Liver (tissue), 9 donors: ENCODE data around the gene RAG1. TPM values are rescaled to one million over a fixed set of nuclear protein-coding genes. Genes with fewer than 3 reads are reported as not detected.

Experiments used
- DNase-seq: peaks from one replicate; pipeline ENCODE4 v3.0.0-alpha.2; 2017; ENCODE audit warnings: low spot score
- H3K27ac ChIP-seq, 2 donors: one replicate each; pipeline ENCODE4 v1.7.0; 2013; ENCODE audit warnings: inconsistent platforms in 2 of 2, low read length in 2 of 2, control low read depth in 1 of 2, low read depth in 1 of 2, mild to moderate bottlenecking in 1 of 2
- H3K27me3 ChIP-seq, 4 donors: one replicate each; pipeline versions ENCODE4 v1.6.1 to v1.7.0; 2013; ENCODE audit warnings: low read length in 3 of 4, inconsistent platforms in 1 of 4, mild to moderate bottlenecking in 1 of 4, moderate library complexity in 1 of 4; ENCODE audit not compliant: control insufficient read depth in 4 of 4, insufficient read depth in 4 of 4
- H3K36me3 ChIP-seq, 4 donors: one replicate each; pipeline versions ENCODE4 v1.6.1 to v1.7.0; 2013; ENCODE audit warnings: low read length in 3 of 4, mild to moderate bottlenecking in 3 of 4, low read depth in 1 of 4, moderate library complexity in 1 of 4; ENCODE audit not compliant: control insufficient read depth in 4 of 4, insufficient read depth in 3 of 4
- H3K4me1 ChIP-seq, 4 donors: one replicate each; pipeline versions ENCODE4 v1.6.1 to v1.7.0; 2013; ENCODE audit warnings: low read length in 3 of 4, mild to moderate bottlenecking in 3 of 4, moderate library complexity in 1 of 4; ENCODE audit not compliant: control insufficient read depth in 4 of 4, insufficient read depth in 4 of 4
- H3K4me3 ChIP-seq, 3 donors: one replicate each; pipeline versions ENCODE4 v1.6.1 to v1.7.0; 2013; ENCODE audit warnings: low read length in 3 of 3, control low read depth in 1 of 3, low read depth in 1 of 3, mild to moderate bottlenecking in 1 of 3
- H3K9ac ChIP-seq, 2 donors: one replicate each; pipeline ENCODE4 v1.7.0; 2013; ENCODE audit warnings: low read length in 2 of 2, mild to moderate bottlenecking in 2 of 2, moderate library complexity in 2 of 2, control low read depth in 1 of 2, low read depth in 1 of 2
- H3K9me3 ChIP-seq, 4 donors: one replicate each; pipeline versions ENCODE4 v1.6.1 to v1.7.0; 2013; ENCODE audit warnings: low read length in 3 of 4; ENCODE audit not compliant: control insufficient read depth in 4 of 4
- EGR1 ChIP-seq, 2 donors: IDR thresholded peaks; 2 replicates each; pipeline ENCODE4 v1.6.1; 2016 to 2018; ENCODE audit warnings: antibody characterized with exemption in 2 of 2, low read depth in 2 of 2
- FOXA1 ChIP-seq: IDR thresholded peaks from 2 replicates; pipeline ENCODE4 v1.6.1; 2016; ENCODE audit warnings: antibody characterized with exemption
- FOXA2 ChIP-seq: IDR thresholded peaks from 2 replicates; pipeline ENCODE4 v1.6.1; 2016; ENCODE audit warnings: antibody characterized with exemption
- GABPA ChIP-seq, 2 donors: IDR thresholded peaks in 1 of 2; conservative IDR thresholded peaks in 1 of 2; 2 replicates each; pipeline ENCODE4 v1.6.1; 2016; ENCODE audit warnings: antibody characterized with exemption in 2 of 2, mild to moderate bottlenecking in 1 of 2, moderate library complexity in 1 of 2
- HNF4A ChIP-seq, 2 donors: conservative IDR thresholded peaks; 2 replicates each; pipeline ENCODE4 v1.6.1; 2016; ENCODE audit warnings: antibody characterized with exemption in 2 of 2, mild to moderate bottlenecking in 2 of 2
- HNF4G ChIP-seq: IDR thresholded peaks from 2 replicates; pipeline ENCODE4 v1.6.1; 2016; ENCODE audit warnings: antibody characterized with exemption
- JUND ChIP-seq, 2 donors: IDR thresholded peaks; 2 replicates each; pipeline ENCODE4 v1.6.1; 2016; ENCODE audit warnings: antibody characterized with exemption in 2 of 2
- NR2F2 ChIP-seq: IDR thresholded peaks from 2 replicates; pipeline ENCODE4 v1.6.1; 2016; ENCODE audit warnings: antibody characterized with exemption
- RAD21 ChIP-seq, 2 donors: IDR thresholded peaks; 2 replicates each; pipeline ENCODE4 v1.6.1; 2016; ENCODE audit warnings: antibody characterized with exemption in 2 of 2, mild to moderate bottlenecking in 2 of 2
- RXRA ChIP-seq, 2 donors: IDR thresholded peaks; 2 replicates each; pipeline ENCODE4 v1.6.1; 2017 to 2018; ENCODE audit warnings: antibody characterized with exemption in 2 of 2, mild to moderate bottlenecking in 1 of 2
- TAF1 ChIP-seq: conservative IDR thresholded peaks from 2 replicates; pipeline ENCODE4 v1.6.1; 2016; ENCODE audit warnings: antibody characterized with exemption, mild to moderate bottlenecking
- YY1 ChIP-seq: IDR thresholded peaks from 2 replicates; pipeline ENCODE4 v1.6.1; 2016; ENCODE audit warnings: antibody characterized with exemption, mild to moderate bottlenecking
- WGBS: extraction: QIAGEN DNeasy Blood & Tissue Kit; methylation state at CpG from one replicate; pipeline ENCODE4 v1.1.7; 2013; 5-methylcytosine and 5-hydroxymethylcytosine counted together
- polyA plus RNA-seq, 2 donors: library from polyadenylated mRNA; stranded (reverse) in 1 of 2; unstranded in 1 of 2; fragments of 200-250 nt in 1 of 2; fragments of >200 nt in 1 of 2; fragmentation: Nextera tagmentation in 1 of 2; extraction: Ambion mirVana in 1 of 2; gene quantifications; one replicate each; pipeline versions ENCODE4 v1.2.1 to v1.2.3, GENCODE V29; 2013 to 2015
- total RNA-seq, 2 donors: library from RNA; depleted of rRNA; stranded (reverse); fragments of >200 nt; gene quantifications; one replicate each; pipeline ENCODE4 v1.2.3, GENCODE V29; 2014
- TF ChIP-seq, protein P1 (sequence below): IDR thresholded peaks from 2 replicates; pipeline ENCODE4 v1.6.1; 2016; ENCODE audit warnings: antibody characterized with exemption
- TF ChIP-seq, protein P2 (sequence below): IDR thresholded peaks from 2 replicates; pipeline ENCODE4 v1.6.1; 2016; ENCODE audit warnings: antibody characterized with exemption
- TF ChIP-seq, protein P3 (sequence below): IDR thresholded peaks from 2 replicates; pipeline ENCODE4 v1.6.1; 2016; ENCODE audit warnings: antibody characterized with exemption, mild to moderate bottlenecking
- TF ChIP-seq, protein P4 (sequence below): IDR thresholded peaks from 2 replicates; pipeline ENCODE4 v1.6.1; 2016; ENCODE audit warnings: antibody characterized with exemption
- donor health status: healthy.
- donor health status: healthy.
- donor health status: healthy.
- donor health status: healthy.
- donor health status: healthy.

RAG1 gene
- total and polyA plus RNA-seq, 4 donors, result 0.43 to 4.3 (median 0.93) TPM

DNA sequence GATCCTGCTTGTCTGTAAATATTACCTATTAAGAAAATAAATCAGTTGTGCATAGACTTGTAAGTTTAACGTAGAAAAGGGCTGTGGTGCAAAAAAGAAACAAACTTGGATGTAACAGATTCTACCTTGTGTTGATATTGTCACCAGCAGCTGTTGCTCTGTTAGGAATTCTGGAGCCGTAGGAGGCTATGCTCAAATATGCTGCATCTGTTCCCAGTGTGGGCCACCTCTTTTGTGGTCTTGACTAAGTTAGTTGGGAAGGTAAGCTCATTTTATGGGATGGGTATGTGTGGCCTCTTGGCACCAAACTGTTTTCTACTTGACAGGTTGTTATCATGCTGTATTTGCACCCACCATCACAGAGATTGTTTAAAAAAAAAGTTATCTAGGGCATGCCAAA is 59.7 kb downstream of the RAG1 start (continued):
- TF ChIP-seq, protein P1, sequence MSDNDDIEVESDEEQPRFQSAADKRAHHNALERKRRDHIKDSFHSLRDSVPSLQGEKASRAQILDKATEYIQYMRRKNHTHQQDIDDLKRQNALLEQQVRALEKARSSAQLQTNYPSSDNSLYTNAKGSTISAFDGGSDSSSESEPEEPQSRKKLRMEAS, result no peak
- TF ChIP-seq HNF4A (conservative IDR thresholded peaks at IDR 0.05) (no peak), FOXA2 (no peak), NR2F2 (no peak)
- TF ChIP-seq, protein P2, sequence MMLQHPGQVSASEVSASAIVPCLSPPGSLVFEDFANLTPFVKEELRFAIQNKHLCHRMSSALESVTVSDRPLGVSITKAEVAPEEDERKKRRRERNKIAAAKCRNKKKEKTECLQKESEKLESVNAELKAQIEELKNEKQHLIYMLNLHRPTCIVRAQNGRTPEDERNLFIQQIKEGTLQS, result no peak

DNA sequence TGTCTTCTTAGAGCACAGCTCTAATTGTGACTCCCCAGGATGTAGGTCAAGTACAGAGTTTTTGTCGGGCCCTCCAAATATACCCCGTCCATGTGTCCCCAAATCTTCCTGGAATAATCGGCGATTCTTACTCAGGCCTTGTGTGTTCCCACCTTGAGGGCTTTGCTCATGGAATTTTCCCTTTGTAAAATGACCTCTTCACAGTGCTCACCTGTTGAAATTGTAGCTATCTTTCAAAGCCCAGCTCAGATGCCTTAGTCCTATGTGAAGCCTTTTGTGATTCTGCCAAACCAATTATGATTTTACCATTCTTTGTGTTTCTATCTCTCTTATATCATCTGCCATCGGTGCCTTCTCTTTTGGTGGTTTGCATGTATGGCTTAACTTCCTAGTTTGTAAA is 60.3 kb downstream of the RAG1 start:
- Histone ChIP-seq H3K9me3 (no peaks in the 10 kb centered on the region), H3K4me3 (no peak overlapping the region), H3K36me3 (no peaks in the 10 kb centered on the region), H3K27me3 (no peaks in the 10 kb centered on the region), H3K4me1 (no peaks in the 10 kb centered on the region), H3K27ac (no peak overlapping the region), H3K9ac (no peak overlapping the region)
- 94% methylated on average over 5 of the region's 5 CpGs for WGBS
- TF ChIP-seq RXRA (IDR thresholded peaks at IDR 0.05) (no peak), HNF4A (conservative IDR thresholded peaks at IDR 0.05) (no peak), NR2F2 (no peak), TAF1 (no peak), FOXA2 (no peak), RAD21 (IDR thresholded peaks at IDR 0.05) (no peak), JUND (IDR thresholded peaks at IDR 0.05) (no peak), FOXA1 (no peak), EGR1 (IDR thresholded peaks at IDR 0.05; ENCODE audit: low read depth in 2 of 2) (no peak), HNF4G (no peak), YY1 (no peak), GABPA (IDR thresholded peaks at IDR 0.05 in 1 of 2, conservative IDR thresholded peaks at IDR 0.05 in 1 of 2) (no peak)
- TF ChIP-seq, protein P3, sequence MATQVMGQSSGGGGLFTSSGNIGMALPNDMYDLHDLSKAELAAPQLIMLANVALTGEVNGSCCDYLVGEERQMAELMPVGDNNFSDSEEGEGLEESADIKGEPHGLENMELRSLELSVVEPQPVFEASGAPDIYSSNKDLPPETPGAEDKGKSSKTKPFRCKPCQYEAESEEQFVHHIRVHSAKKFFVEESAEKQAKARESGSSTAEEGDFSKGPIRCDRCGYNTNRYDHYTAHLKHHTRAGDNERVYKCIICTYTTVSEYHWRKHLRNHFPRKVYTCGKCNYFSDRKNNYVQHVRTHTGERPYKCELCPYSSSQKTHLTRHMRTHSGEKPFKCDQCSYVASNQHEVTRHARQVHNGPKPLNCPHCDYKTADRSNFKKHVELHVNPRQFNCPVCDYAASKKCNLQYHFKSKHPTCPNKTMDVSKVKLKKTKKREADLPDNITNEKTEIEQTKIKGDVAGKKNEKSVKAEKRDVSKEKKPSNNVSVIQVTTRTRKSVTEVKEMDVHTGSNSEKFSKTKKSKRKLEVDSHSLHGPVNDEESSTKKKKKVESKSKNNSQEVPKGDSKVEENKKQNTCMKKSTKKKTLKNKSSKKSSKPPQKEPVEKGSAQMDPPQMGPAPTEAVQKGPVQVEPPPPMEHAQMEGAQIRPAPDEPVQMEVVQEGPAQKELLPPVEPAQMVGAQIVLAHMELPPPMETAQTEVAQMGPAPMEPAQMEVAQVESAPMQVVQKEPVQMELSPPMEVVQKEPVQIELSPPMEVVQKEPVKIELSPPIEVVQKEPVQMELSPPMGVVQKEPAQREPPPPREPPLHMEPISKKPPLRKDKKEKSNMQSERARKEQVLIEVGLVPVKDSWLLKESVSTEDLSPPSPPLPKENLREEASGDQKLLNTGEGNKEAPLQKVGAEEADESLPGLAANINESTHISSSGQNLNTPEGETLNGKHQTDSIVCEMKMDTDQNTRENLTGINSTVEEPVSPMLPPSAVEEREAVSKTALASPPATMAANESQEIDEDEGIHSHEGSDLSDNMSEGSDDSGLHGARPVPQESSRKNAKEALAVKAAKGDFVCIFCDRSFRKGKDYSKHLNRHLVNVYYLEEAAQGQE, result no peak
- TF ChIP-seq, protein P1, result no peak
- TF ChIP-seq, protein P2, result no peak
- DNase-seq, result no peak

DNA sequence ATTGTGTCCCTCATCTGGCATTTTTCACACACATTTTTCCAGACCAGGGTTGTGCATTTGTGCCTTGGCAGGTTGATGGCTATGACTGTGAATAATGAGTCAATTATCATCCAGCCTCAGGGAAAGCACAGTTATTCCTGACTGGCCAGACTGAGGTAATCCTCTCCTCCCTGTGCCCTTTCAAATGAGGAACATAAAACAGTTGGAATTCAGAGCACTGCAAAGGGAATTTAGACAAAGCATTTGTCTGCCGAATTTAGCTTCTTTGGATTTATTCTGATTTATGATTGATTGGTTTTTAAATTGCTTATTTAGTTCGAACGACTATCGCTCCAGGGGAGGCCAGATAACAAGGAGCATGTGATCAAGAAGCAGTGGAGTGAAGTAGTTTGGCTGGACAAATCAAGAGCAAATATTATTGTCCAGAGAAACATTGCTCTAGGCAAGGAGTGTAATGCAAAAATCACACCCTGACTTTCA is 61.0 kb downstream of the RAG1 start:
- no peak for DNase-seq
- no peak overlapping the region for H3K9ac ChIP-seq
- no peaks in the 10 kb centered on the region for H3K27me3 ChIP-seq
- 91% methylated on average over 4 of the region's 4 CpGs for WGBS
- TF ChIP-seq FOXA2, result no peak
- no peak for TF ChIP-seq YY1
- TF ChIP-seq HNF4G, result no peak
- TF ChIP-seq, protein P4, sequence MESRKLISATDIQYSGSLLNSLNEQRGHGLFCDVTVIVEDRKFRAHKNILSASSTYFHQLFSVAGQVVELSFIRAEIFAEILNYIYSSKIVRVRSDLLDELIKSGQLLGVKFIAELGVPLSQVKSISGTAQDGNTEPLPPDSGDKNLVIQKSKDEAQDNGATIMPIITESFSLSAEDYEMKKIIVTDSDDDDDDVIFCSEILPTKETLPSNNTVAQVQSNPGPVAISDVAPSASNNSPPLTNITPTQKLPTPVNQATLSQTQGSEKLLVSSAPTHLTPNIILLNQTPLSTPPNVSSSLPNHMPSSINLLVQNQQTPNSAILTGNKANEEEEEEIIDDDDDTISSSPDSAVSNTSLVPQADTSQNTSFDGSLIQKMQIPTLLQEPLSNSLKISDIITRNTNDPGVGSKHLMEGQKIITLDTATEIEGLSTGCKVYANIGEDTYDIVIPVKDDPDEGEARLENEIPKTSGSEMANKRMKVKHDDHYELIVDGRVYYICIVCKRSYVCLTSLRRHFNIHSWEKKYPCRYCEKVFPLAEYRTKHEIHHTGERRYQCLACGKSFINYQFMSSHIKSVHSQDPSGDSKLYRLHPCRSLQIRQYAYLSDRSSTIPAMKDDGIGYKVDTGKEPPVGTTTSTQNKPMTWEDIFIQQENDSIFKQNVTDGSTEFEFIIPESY, result no peak
- TF ChIP-seq RXRA (IDR thresholded peaks at IDR 0.05), result no peak
- TF ChIP-seq, protein P1, result no peak
- TF ChIP-seq NR2F2, result no peak
- TF ChIP-seq JUND (IDR thresholded peaks at IDR 0.05), result no peak
- no peak for TF ChIP-seq TAF1
- TF ChIP-seq GABPA (IDR thresholded peaks at IDR 0.05 in 1 of 2, conservative IDR thresholded peaks at IDR 0.05 in 1 of 2), result no peak
- H3K4me3 ChIP-seq, result no peak overlapping the region
- no peaks in the 10 kb centered on the region for H3K36me3 ChIP-seq
- no peaks in the 10 kb centered on the region for H3K4me1 ChIP-seq
- H3K9me3 ChIP-seq, result no peaks in the 10 kb centered on the region
- no peak overlapping the region for H3K27ac ChIP-seq
